Measurements from ENCODE around the gene ATAT1.

GRCh38 chr6:30645989-30646388 is 19.3 kb downstream of the ATAT1 start:
- TF ChIP-seq CTCF (IDR thresholded peaks at IDR 0.05) (no peak), POLR2A (IDR thresholded peaks at IDR 0.05) (no peak)
